Epithelial cell of prostate (primary cell): ENCODE measurements around the gene HNRNPCL2.
"Not testable (repeated sequence)": the region's sequence is repeated elsewhere in the genome, so short reads cannot be mapped to it uniquely, and the experiment has no call there.

Experiments used
- DNase-seq: peaks from one replicate; pipeline ENCODE4 v3.0.0-alpha.2; 2011; ENCODE audit warnings: low read depth, low spot score
- H3K27ac ChIP-seq: fragments of 450-650 bp; 2 replicates; pipeline ENCODE4 v1.5.1; 2017; ENCODE audit warnings: mild to moderate bottlenecking

HNRNPCL2 gene

GRCh38 chr1:13116754-13117153 lies at the start of gene HNRNPCL2:
Gene HNRNPCL2, minus strand, starts transcription at chr1:13116854. Its CDS starts 454 bp downstream, at chr1:13116400.
- DNase-seq, H3K27ac ChIP-seq: not testable (repeated sequence)

- DNase-seq, H3K27ac ChIP-seq: not testable (repeated sequence)
Observed at GRCh38 chr1:13165531-13165930, 48.9 kb upstream of the HNRNPCL2 start, which contains the start of gene HNRNPCL4. Gene HNRNPCL4, minus strand, starts transcription at chr1:13165631. Its CDS starts 164 bp downstream, at chr1:13165467.

- not testable (repeated sequence) for DNase-seq, H3K27ac ChIP-seq
Observed at GRCh38 chr1:13155909-13156308, 39.3 kb upstream of the HNRNPCL2 start, which contains the start of gene PRAMEF26. Gene PRAMEF26, minus strand, starts transcription at chr1:13156009. Its CDS starts 2,914 bp downstream, at chr1:13153095.

GRCh38 chr1:13070474-13070873 lies 46.2 kb downstream of the HNRNPCL2 start, which contains the start of gene PRAMEF25:
Gene PRAMEF25, plus strand, starts transcription at chr1:13070774. Its CDS starts 2,920 bp downstream, at chr1:13073694.
- not testable (repeated sequence) for DNase-seq, H3K27ac ChIP-seq
